ENCODE data around the gene RHEX.

DNA sequence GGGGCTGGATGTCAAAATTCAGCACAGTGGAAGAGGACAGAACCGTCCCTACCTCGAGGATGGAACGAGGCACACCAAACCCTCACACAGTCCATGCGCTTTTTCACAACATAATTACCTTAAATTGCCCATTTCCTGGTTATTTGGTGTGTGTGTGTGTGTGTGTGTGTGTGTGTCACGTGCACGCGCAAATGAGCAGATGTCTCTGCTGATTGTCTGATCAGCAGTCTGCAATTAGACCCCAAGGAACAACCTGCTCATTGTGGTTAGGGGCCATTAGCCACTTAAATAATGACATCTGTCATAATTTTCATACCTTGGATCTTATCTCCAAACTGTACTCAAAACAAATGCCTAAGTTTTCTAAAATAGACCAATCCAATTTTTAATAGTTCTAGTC, 41.1 kb downstream of the RHEX start:
- TF ChIP-seq, protein P1, sequence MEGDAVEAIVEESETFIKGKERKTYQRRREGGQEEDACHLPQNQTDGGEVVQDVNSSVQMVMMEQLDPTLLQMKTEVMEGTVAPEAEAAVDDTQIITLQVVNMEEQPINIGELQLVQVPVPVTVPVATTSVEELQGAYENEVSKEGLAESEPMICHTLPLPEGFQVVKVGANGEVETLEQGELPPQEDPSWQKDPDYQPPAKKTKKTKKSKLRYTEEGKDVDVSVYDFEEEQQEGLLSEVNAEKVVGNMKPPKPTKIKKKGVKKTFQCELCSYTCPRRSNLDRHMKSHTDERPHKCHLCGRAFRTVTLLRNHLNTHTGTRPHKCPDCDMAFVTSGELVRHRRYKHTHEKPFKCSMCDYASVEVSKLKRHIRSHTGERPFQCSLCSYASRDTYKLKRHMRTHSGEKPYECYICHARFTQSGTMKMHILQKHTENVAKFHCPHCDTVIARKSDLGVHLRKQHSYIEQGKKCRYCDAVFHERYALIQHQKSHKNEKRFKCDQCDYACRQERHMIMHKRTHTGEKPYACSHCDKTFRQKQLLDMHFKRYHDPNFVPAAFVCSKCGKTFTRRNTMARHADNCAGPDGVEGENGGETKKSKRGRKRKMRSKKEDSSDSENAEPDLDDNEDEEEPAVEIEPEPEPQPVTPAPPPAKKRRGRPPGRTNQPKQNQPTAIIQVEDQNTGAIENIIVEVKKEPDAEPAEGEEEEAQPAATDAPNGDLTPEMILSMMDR (IDR thresholded peaks at IDR 0.05) = no peak
- no peak for TF ChIP-seq ZFX (IDR thresholded peaks at IDR 0.05; ENCODE audit: borderline replicate concordance)
